ENCODE results near the gene UNC13A.
"Not testable (repeated sequence)": the region's sequence is repeated elsewhere in the genome, so short reads cannot be mapped to it uniquely, and the experiment has no call there.

Gene UNC13A

GRCh38 chr19:17576758-17577456 is 111.2 kb downstream of the UNC13A start:
- no peak for TF ChIP-seq CTCF (conservative IDR thresholded peaks at IDR 0.05; ENCODE audit: low read depth, low read length)
- H3K4me3 ChIP-seq (ENCODE audit: low read length), result no peak overlapping the region
- no peak for DNase-seq (ENCODE audit: low read depth)

GRCh38 chr19:17575871-17576757 is 112.0 kb downstream of the UNC13A start:
- TF ChIP-seq CTCF (conservative IDR thresholded peaks at IDR 0.05; ENCODE audit: low read depth, low read length), result no peak
- DNase-seq (ENCODE audit: low read depth), result no peak
- no peak overlapping the region for H3K4me3 ChIP-seq (ENCODE audit: low read length)

DNA sequence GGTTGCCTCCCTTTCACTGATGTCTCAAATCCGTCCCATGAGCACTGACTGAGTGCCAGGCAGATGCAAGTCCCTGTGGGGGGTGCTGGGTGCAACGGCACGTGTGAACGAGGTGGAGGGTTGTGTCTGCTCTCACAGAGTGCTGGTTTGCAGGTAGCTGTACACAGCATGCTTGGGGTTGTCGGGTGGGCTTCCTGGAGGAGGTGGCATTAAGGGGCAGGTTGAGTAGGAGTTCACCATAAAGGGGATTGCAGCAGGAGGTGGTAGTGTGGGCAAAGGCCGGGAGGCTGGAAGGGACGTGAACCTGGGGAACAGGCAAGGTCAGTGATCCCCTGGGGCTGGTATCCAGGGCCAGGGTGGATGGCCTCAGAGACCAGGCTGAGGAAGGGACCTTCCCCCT is 115.5 kb downstream of the UNC13A start:
- no peak for DNase-seq (ENCODE audit: low read depth)
- H3K4me3 ChIP-seq (ENCODE audit: low read length), result no peak overlapping the region
- TF ChIP-seq CTCF (conservative IDR thresholded peaks at IDR 0.05; ENCODE audit: low read depth, low read length), result no peak

- no peak overlapping the region for H3K4me3 ChIP-seq (ENCODE audit: low read length)
- TF ChIP-seq CTCF (conservative IDR thresholded peaks at IDR 0.05; ENCODE audit: low read depth, low read length), result no peak
- DNase-seq (ENCODE audit: low read depth), result no peak
These were observed 117.4 kb downstream of the UNC13A start for GRCh38 chr19:17570791-17571190.

GRCh38 chr19:17570291-17570690 is 117.9 kb downstream of the UNC13A start:
- DNase-seq (ENCODE audit: low read depth); H3K4me3 ChIP-seq (ENCODE audit: low read length): not testable (repeated sequence)

DNA sequence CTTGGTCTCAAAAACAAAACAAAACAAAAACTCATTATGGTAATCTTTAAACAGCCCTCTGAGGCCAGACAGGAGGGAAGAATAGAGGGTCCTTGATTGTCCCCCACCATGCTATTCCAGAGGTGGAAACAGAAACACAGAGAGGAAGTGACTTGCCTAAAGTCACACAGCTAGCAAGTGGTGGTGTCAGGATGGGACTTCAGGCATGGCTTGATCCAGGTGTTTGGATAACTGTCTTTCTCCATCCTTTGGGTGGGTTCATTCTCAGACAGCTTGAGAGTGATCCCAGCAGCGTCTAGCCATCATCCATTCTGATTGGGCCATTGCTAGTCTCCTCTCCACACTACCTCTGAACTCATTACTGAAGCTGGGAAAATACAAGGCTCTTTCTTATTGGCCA is 120.2 kb downstream of the UNC13A start:
- H3K4me3 ChIP-seq (ENCODE audit: low read length), result no peak overlapping the region
- TF ChIP-seq CTCF (conservative IDR thresholded peaks at IDR 0.05; ENCODE audit: low read depth, low read length), result no peak
- no peak for DNase-seq (ENCODE audit: low read depth)

DNA sequence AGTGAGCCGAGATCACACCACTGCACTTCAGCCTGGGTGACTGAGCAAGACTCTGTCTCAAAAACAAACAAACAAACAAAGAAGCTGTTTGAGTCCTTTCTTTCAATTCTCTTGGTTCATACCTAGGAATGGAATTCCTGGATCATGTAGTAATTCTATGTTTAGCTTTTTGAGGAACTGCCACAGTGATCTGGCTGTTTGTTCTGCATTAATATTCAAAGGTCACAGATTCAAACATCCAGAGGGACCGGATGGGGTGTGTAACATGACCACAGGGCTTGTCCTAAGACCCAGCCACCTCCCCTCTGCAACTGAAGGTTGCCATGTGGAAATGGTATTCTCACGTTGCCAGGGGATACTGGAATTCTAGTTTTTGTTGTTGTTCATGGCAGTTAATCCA is 122.5 kb downstream of the UNC13A start:
- DNase-seq (ENCODE audit: low read depth), result no peak
- H3K4me3 ChIP-seq (ENCODE audit: low read length), result no peak overlapping the region
- no peak for TF ChIP-seq CTCF (conservative IDR thresholded peaks at IDR 0.05; ENCODE audit: low read depth, low read length)

Measured in retinal pigment epithelial cell (primary cell).